IMR-90 (cell line): Measurements from ENCODE around the gene PRKAG3. TPM values are rescaled to one million over a fixed set of nuclear protein-coding genes. Genes with fewer than 3 reads are reported as not detected.

Experiments
- ATAC-seq: fragments of 200-7000 bp; cut with Tn5 transposase; 2 replicates; pipeline ENCODE4 v1.9.1; 2020; ENCODE audit warnings: low read depth, mild to moderate bottlenecking, moderate library complexity
- BruUV-seq: library from RNA; stranded (reverse); fragments of 400-500 nt; replicated peaks from 2 replicates; lab custom pipeline; 2021; lab: Mats Ljungman, UMichigan
- CTCF ChIA-PET: fragments of 300-600 bp; formaldehyde crosslinking; extraction: SDS; loops from one replicate; lab custom pipeline; 2021; ENCODE audit warnings: antibody characterized with exemption; lab: Yijun Ruan, JAX
- POLR2A ChIA-PET: fragments of 300-600 bp; sonication (Branson Sonifier 250); formaldehyde crosslinking; loops from one replicate; lab custom pipeline; 2022; ENCODE audit warnings: antibody characterized with exemption; ENCODE audit not compliant: unreplicated experiment; lab: Charles Lee
- DNase-seq: peaks from one replicate; pipeline ENCODE4 v3.0.0; 2013
- H2AFZ ChIP-seq: replicated peaks from 2 replicates; pipeline ENCODE3; 2013; ENCODE audit warnings: low read length, mild to moderate bottlenecking; ENCODE audit not compliant: poor library complexity
- H2AK5ac ChIP-seq: 2 replicates; pipeline ENCODE4 v1.6.1; 2013; ENCODE audit warnings: low read depth, low read length, inconsistent platforms
- H2AK9ac ChIP-seq: replicated peaks from 2 replicates; pipeline ENCODE3; 2013; ENCODE audit warnings: mild to moderate bottlenecking, low read depth, low read length, moderate library complexity; ENCODE audit not compliant: poor library complexity
- H2BK120ac ChIP-seq: 2 replicates; pipeline ENCODE4 v1.6.1; 2013; ENCODE audit warnings: low read depth, low read length, inconsistent platforms
- H2BK15ac ChIP-seq: 3 replicates; pipeline ENCODE4 v1.6.1; 2013; ENCODE audit warnings: low read depth, low read length, inconsistent platforms
- H2BK20ac ChIP-seq: 2 replicates; pipeline ENCODE4 v1.6.1; 2013; ENCODE audit warnings: low read depth, mild to moderate bottlenecking, inconsistent platforms, low read length, moderate library complexity
- H2BK5ac ChIP-seq: 2 replicates; pipeline ENCODE4 v1.6.1; 2013; ENCODE audit warnings: mild to moderate bottlenecking, low read depth, low read length, inconsistent platforms; ENCODE audit not compliant: poor library complexity, severe bottlenecking
- H3K14ac ChIP-seq: replicated peaks from 2 replicates; pipeline ENCODE4 v1.6.1; 2013; ENCODE audit warnings: low read depth, low read length, inconsistent platforms
- H3K18ac ChIP-seq: 2 replicates; pipeline ENCODE4 v1.6.1; 2013; ENCODE audit warnings: low read depth, low read length, control low read depth
- H3K23ac ChIP-seq: 2 replicates; pipeline ENCODE4 v1.6.1; 2013; ENCODE audit warnings: low read depth, low read length, inconsistent platforms
- H3K27ac ChIP-seq: 2 replicates; pipeline ENCODE4 v1.5.1; 2013; ENCODE audit warnings: mild to moderate bottlenecking, control low read depth, low read length; ENCODE audit not compliant: insufficient read depth
- H3K27me3 ChIP-seq: 2 replicates; pipeline ENCODE4 v1.6.1; 2013; ENCODE audit warnings: low read length; ENCODE audit not compliant: control insufficient read depth, insufficient read depth
- H3K36me3 ChIP-seq: 2 replicates; pipeline ENCODE4 v1.6.1; 2013; ENCODE audit warnings: low read length, mixed read lengths; ENCODE audit not compliant: control insufficient read depth, insufficient read depth
- H3K4ac ChIP-seq: 2 replicates; pipeline ENCODE4 v1.6.1; 2013; ENCODE audit warnings: low read depth, low read length, inconsistent platforms
- H3K4me1 ChIP-seq: 2 replicates; pipeline ENCODE4 v1.6.1; 2013; ENCODE audit warnings: low read length, mixed read lengths; ENCODE audit not compliant: control insufficient read depth, insufficient read depth
- H3K4me2 ChIP-seq: 2 replicates; pipeline ENCODE4 v1.6.1; 2013; ENCODE audit warnings: low read depth, mild to moderate bottlenecking, control low read depth, low read length, moderate library complexity
- H3K4me3 ChIP-seq: 2 replicates; pipeline ENCODE4 v1.5.1; 2013; ENCODE audit warnings: low read depth, mild to moderate bottlenecking, control low read depth, low read length, moderate library complexity; ENCODE audit not compliant: insufficient read depth
- H3K56ac ChIP-seq: 2 replicates; pipeline ENCODE4 v1.6.1; 2013; ENCODE audit warnings: low read length, inconsistent platforms; ENCODE audit not compliant: insufficient read depth; ENCODE audit errors: extremely low read depth
- H3K79me1 ChIP-seq, 2 experiments: 2 replicates each; pipeline ENCODE4 v1.6.1; 2013; ENCODE audit warnings: low read length in 2 of 2, inconsistent platforms in 1 of 2, low read depth in 1 of 2
- H3K9ac ChIP-seq: 2 replicates; pipeline ENCODE4 v1.6.1; 2013; ENCODE audit warnings: low read depth, low read length, control low read depth
- H3K9me1 ChIP-seq: 2 replicates; pipeline ENCODE4 v1.6.1; 2013; ENCODE audit warnings: low read length, inconsistent platforms; ENCODE audit not compliant: insufficient read depth
- H3K9me3 ChIP-seq: 2 replicates; pipeline ENCODE4 v1.6.1; 2013; ENCODE audit warnings: low read length; ENCODE audit not compliant: control insufficient read depth, insufficient read depth
- H4K20me1 ChIP-seq: 2 replicates; pipeline ENCODE4 v1.6.1; 2013; ENCODE audit warnings: low read length, inconsistent platforms; ENCODE audit not compliant: insufficient read depth
- H4K5ac ChIP-seq: 2 replicates; pipeline ENCODE4 v1.6.1; 2013; ENCODE audit warnings: mild to moderate bottlenecking, low read depth, low read length, control low read depth
- H4K8ac ChIP-seq, 2 experiments: 2 replicates each; pipeline ENCODE4 v1.6.1; 2013; ENCODE audit warnings: low read depth in 2 of 2, low read length in 2 of 2, control low read depth in 1 of 2, inconsistent platforms in 1 of 2
- H4K91ac ChIP-seq: 2 replicates; pipeline ENCODE4 v1.6.1; 2013; ENCODE audit warnings: low read depth, low read length, inconsistent platforms; ENCODE audit not compliant: insufficient read depth
- BHLHE40 ChIP-seq: fragments of 150-350 bp; IDR thresholded peaks from 2 replicates; pipeline ENCODE4 v1.6.1; 2016; ENCODE audit warnings: mild to moderate bottlenecking, low read depth, low read length
- CTCF ChIP-seq: conservative IDR thresholded peaks from 2 replicates; pipeline ENCODE4 v1.5.1; 2012; ENCODE audit warnings: mild to moderate bottlenecking, low read depth, low read length, improper control_type of control experiment
- MAFK ChIP-seq: IDR thresholded peaks from 2 replicates; pipeline ENCODE4 v1.6.1; 2012; ENCODE audit warnings: low read depth, low read length, improper control_type of control experiment
- MAZ ChIP-seq: IDR thresholded peaks from 2 replicates; pipeline ENCODE4 v1.6.1; 2012; ENCODE audit warnings: low read depth, mild to moderate bottlenecking, low read length, improper control_type of control experiment, moderate library complexity, borderline replicate concordance
- MXI1 ChIP-seq: IDR thresholded peaks from 2 replicates; pipeline ENCODE4 v1.6.1; 2012; ENCODE audit warnings: low read depth, mild to moderate bottlenecking, low read length, moderate library complexity, borderline replicate concordance
- NFE2L2 ChIP-seq: fragments of 150-350 bp; IDR thresholded peaks from 2 replicates; pipeline ENCODE4 v1.6.1; 2016; ENCODE audit warnings: low read depth, mild to moderate bottlenecking, low read length
- SMC3 ChIP-seq: fragments of 150-350 bp; IDR thresholded peaks from 2 replicates; pipeline ENCODE4 v1.6.1; 2016; ENCODE audit warnings: low read depth, mild to moderate bottlenecking, antibody characterized with exemption, low read length, moderate library complexity
- WGBS, 2 experiments: methylation state at CpG; one replicate each; pipeline versions ENCODE4 v1.1.5 to v1.1.7; 2013; ENCODE audit warnings: missing lambda C conversion rate in 2 of 2; ENCODE audit not compliant: insufficient read length in 1 of 2; ENCODE audit errors: extremely low coverage in 2 of 2; 5-methylcytosine and 5-hydroxymethylcytosine counted together
- dilution Hi-C: fragments of 300-500 bp; cut with HindIII; formaldehyde crosslinking; loops from one replicate; pipeline ENCODE4 v1.14.3; 2018; ENCODE audit warnings: low sequenced_read_pairs; ENCODE audit not compliant: unreplicated experiment
- in situ Hi-C: fragments of 300-500 bp; cut with MboI; formaldehyde crosslinking; loops from 3 replicates; pipeline ENCODE4 v1.14.3; 2019; ENCODE audit warnings: low sequenced_read_pairs, inconsistent platforms, mixed read lengths
- intact Hi-C: fragments of 100-400 bp; cut with micrococcal nuclease; formaldehyde crosslinking; loops from 2 replicates; pipeline ENCODE4 v1.10.0; 2022
- polyA plus RNA-seq, 3 experiments: library from polyadenylated mRNA; depleted of rRNA; stranded (reverse); fragments of >200 nt; gene quantifications; 2 replicates each; pipeline ENCODE4 v1.2.3, GENCODE V29; 2012; ENCODE audit warnings: low replicate concordance in 1 of 3
- total RNA-seq: library from RNA; depleted of rRNA; stranded (reverse); fragments of >200 nt; gene quantifications from 2 replicates; pipeline ENCODE4 v1.2.3, GENCODE V29; 2012

PRKAG3 gene
- total and polyA plus RNA-seq, 2 of the 4 experiments (the other 2 are of a cell fraction): not detected

- peak overlapping the region; percentile 38; the same call in 1 of the 2 replicates for H3K27ac ChIP-seq
These were observed 26.0 kb downstream of the PRKAG3 start for GRCh38 chr2:218805627-218806026.

More at GRCh38 chr2:218805627-218806026, 26.0 kb downstream of the PRKAG3 start:
- H2AK9ac ChIP-seq: no peak overlapping the region
- no peak overlapping the region for H4K5ac ChIP-seq
- peaks cover 5% of the 10 kb centered on the region; the same call in 1 of the 2 replicates for H3K9me1 ChIP-seq
- H4K91ac ChIP-seq: no peak overlapping the region
- H4K20me1 ChIP-seq: no peaks in the 10 kb centered on the region
- no peak for TF ChIP-seq MAFK
- peak; percentile 14; the same call in 1 of the 2 replicates for TF ChIP-seq MAZ
- no peak for TF ChIP-seq SMC3
- TF ChIP-seq CTCF: no peak
- no peak for TF ChIP-seq MXI1
- TF ChIP-seq BHLHE40: no peak
- TF ChIP-seq NFE2L2: no peak
- no peaks in the 10 kb centered on the region for H3K36me3 ChIP-seq
- no peaks in the 10 kb centered on the region for H3K27me3 ChIP-seq
- peak overlapping the region; percentile 61 for H2BK5ac ChIP-seq
- intact Hi-C loops: loop anchor here (5.0 kb wide), 1 partner anchor 73 kb away; no protein-coding TSS in a partner anchor
- no peak overlapping the region; the same call in 1 of the 2 replicates for H3K23ac ChIP-seq
- no peak overlapping the region for H3K56ac ChIP-seq
- BruUV-seq: no TSS peak
- H3K79me1 ChIP-seq: no peaks in the 10 kb centered on the region; a peak in 1 of 4 replicates
- H3K14ac ChIP-seq: no peak overlapping the region
- H3K18ac ChIP-seq: peak overlapping the region; percentile 39; the same call in 1 of the 2 replicates
- in situ Hi-C loops: no loop called here
- H3K9me3 ChIP-seq: no peaks in the 10 kb centered on the region
- ChIA-PET CTCF (interaction anchor here (0.7 kb wide), 1 partner anchor 42 kb away, joined by 3 read pairs; no protein-coding TSS in a partner anchor), POLR2A (no interaction called here)
- H3K4ac ChIP-seq: no peak overlapping the region
- ATAC-seq (peak; percentile 42), DNase-seq (peak; percentile 80)
- no peak overlapping the region for H2AK5ac ChIP-seq
- H3K4me3 ChIP-seq: no peak overlapping the region
- no peak overlapping the region for H3K9ac ChIP-seq
- H2BK120ac ChIP-seq: peak overlapping the region; percentile 9; the same call in 1 of the 2 replicates
- H3K4me1 ChIP-seq: peaks cover 3% of the 10 kb centered on the region
- no peak overlapping the region for H2BK15ac ChIP-seq
- H2BK20ac ChIP-seq: no peak overlapping the region
- dilution Hi-C loops: no loop called here
- peak overlapping the region in 1 of 2 experiments; percentile 41; a peak in 1 of 4 replicates for H4K8ac ChIP-seq
- H3K4me2 ChIP-seq: peak overlapping the region; percentile 33; the same call in 1 of the 2 replicates
- WGBS, 2 experiments: no CpG with 5 or more reads among the region's 3 CpGs
- H2AFZ ChIP-seq: peak overlapping the region; percentile 48
